Endodermal cell (in vitro differentiated cells): ENCODE results near the gene PECR. TPM values are rescaled to one million over a fixed set of nuclear protein-coding genes. Genes with fewer than 3 reads are reported as not detected.
A peak's percentile ranks its signal among the peaks of the same experiment; 100 is the strongest.

Experiments used
- DNase-seq: peaks from one replicate; pipeline ENCODE4 v3.0.0-alpha.2; 2017
- H3K27ac ChIP-seq: 2 replicates; pipeline ENCODE4 v1.5.1; 2013; ENCODE audit warnings: mild to moderate bottlenecking, low read depth, low read length, moderate library complexity
- H3K27me3 ChIP-seq: 2 replicates; pipeline ENCODE4 v1.6.1; 2013; ENCODE audit warnings: mild to moderate bottlenecking, low read length, moderate library complexity; ENCODE audit not compliant: insufficient read depth, control insufficient read depth, poor library complexity, severe bottlenecking
- H3K36me3 ChIP-seq: 2 replicates; pipeline ENCODE4 v1.7.0; 2013; ENCODE audit warnings: mild to moderate bottlenecking, low read length, moderate library complexity; ENCODE audit not compliant: control insufficient read depth, insufficient read depth
- H3K4me1 ChIP-seq: one replicate; pipeline ENCODE4 v1.7.0; 2013; ENCODE audit warnings: low read length; ENCODE audit not compliant: control insufficient read depth, insufficient read depth
- H3K4me3 ChIP-seq: 2 replicates; pipeline ENCODE4 v1.5.1; 2013; ENCODE audit warnings: mild to moderate bottlenecking, low read length, moderate library complexity
- H3K9ac ChIP-seq: 2 replicates; pipeline ENCODE4 v1.6.1; 2013; ENCODE audit warnings: mild to moderate bottlenecking, low read length, moderate library complexity; ENCODE audit not compliant: poor library complexity, severe bottlenecking; ENCODE audit errors: extremely low read depth
- H3K9me3 ChIP-seq: 2 replicates; pipeline ENCODE4 v1.6.1; 2013; ENCODE audit warnings: mild to moderate bottlenecking, low read length, moderate library complexity; ENCODE audit not compliant: control insufficient read depth
- H3K27ac Mint-ChIP-seq: 2 replicates; pipeline ENCODE4 v1.8.0; 2020; ENCODE audit warnings: mixed read lengths
- H3K27me3 Mint-ChIP-seq: 2 replicates; pipeline ENCODE4 v1.8.0; 2021; ENCODE audit warnings: mild to moderate bottlenecking, mixed read lengths; ENCODE audit not compliant: insufficient read depth
- H3K36me3 Mint-ChIP-seq: 2 replicates; pipeline ENCODE4 v1.8.0; 2020; ENCODE audit warnings: low read depth, mixed read lengths
- H3K4me1 Mint-ChIP-seq: 2 replicates; pipeline ENCODE4 v1.8.0; 2020; ENCODE audit warnings: mixed read lengths
- H3K4me3 Mint-ChIP-seq: 2 replicates; pipeline ENCODE4 v1.8.0; 2020; ENCODE audit warnings: mild to moderate bottlenecking, moderate library complexity, mixed read lengths
- H3K9me3 Mint-ChIP-seq: 2 replicates; pipeline ENCODE4 v1.8.0; 2020; ENCODE audit warnings: mild to moderate bottlenecking, mixed read lengths
- WGBS, 2 experiments: methylation state at CpG; one replicate each; pipeline versions ENCODE4 v1.1.5 to v1.1.7; 2013; ENCODE audit warnings: missing lambda C conversion rate in 2 of 2, mixed read lengths in 1 of 2; ENCODE audit not compliant: insufficient coverage in 1 of 2, insufficient read length in 1 of 2; 5-methylcytosine and 5-hydroxymethylcytosine counted together
- total RNA-seq, 2 donors: library from RNA; stranded (reverse); fragmentation: NEBNext Ultra II Directional in 1 of 2; extraction: Animal tissue kit (Norgen Biotek cat#: 25700) in 1 of 2; gene quantifications; 2 replicates in 1 of 2; 3 replicates in 1 of 2; pipeline ENCODE4 v1.2.1, GENCODE V29; 2021
- TF ChIP-seq, protein P1 (sequence below): fragments of 200-600 bp; sonication (generic); conservative IDR thresholded peaks from 2 replicates; pipeline ENCODE4 v1.5.0; 2021; ENCODE audit warnings: antibody characterized with exemption, mild to moderate bottlenecking

The PECR gene
- total RNA-seq, 2 donors from 2014 or later = 12.5 to 17.0 TPM

DNA sequence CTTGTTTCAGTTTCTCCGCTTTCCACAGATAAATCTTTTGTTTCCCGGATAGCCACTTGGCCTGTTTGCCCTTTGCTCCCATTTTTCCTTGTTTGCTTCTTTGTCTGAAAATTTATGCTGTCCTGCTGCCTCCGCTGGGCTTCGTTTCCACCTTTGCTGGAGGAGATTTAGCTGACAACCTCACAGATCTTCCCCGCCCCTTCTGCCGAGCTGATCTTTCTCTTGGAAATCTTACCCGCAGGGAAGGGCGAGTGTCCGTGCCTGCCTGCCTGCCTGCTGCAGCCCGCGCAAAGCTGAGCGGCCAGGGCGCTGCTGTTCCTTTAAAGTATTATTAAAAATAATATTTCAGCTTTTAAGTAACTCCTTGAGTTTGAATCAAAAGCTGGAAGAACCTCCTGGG is 26.2 kb upstream of the PECR start:
- H3K9ac ChIP-seq = no peak overlapping the region
- TF ChIP-seq, protein P1, sequence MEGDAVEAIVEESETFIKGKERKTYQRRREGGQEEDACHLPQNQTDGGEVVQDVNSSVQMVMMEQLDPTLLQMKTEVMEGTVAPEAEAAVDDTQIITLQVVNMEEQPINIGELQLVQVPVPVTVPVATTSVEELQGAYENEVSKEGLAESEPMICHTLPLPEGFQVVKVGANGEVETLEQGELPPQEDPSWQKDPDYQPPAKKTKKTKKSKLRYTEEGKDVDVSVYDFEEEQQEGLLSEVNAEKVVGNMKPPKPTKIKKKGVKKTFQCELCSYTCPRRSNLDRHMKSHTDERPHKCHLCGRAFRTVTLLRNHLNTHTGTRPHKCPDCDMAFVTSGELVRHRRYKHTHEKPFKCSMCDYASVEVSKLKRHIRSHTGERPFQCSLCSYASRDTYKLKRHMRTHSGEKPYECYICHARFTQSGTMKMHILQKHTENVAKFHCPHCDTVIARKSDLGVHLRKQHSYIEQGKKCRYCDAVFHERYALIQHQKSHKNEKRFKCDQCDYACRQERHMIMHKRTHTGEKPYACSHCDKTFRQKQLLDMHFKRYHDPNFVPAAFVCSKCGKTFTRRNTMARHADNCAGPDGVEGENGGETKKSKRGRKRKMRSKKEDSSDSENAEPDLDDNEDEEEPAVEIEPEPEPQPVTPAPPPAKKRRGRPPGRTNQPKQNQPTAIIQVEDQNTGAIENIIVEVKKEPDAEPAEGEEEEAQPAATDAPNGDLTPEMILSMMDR = no peak

DNA sequence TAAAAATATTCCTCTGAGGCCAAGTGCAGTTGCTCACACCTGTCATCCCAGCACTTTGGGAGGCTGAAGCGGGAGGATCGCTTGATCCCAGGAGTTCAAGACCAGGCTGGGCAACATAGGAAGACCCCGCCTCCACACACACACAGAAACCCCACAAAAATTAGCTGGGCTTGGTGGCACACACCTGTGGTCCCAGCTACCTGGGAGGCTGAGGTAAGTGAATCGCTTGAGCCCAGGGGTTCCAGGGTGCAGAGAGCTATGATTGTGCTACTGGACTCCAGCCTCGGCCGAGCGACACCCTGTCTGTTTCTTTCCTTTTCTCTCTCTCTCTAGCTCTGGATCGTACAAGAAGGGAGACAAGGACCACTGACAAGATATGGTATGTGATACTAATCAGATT is 25.7 kb upstream of the PECR start:
- peaks cover 19% of the 10 kb centered on the region for H3K36me3 ChIP-seq
- H3K4me3 Mint-ChIP-seq = peak overlapping the region; percentile 99

More for the DNA sequence above, 26.2 kb upstream of the PECR start:
- peaks cover 8% of the 10 kb centered on the region for H3K4me1 ChIP-seq
- peak overlapping the region; percentile 89 for H3K4me3 ChIP-seq
- no peaks in the 10 kb centered on the region for H3K9me3 Mint-ChIP-seq
- H3K27me3 Mint-ChIP-seq = no peaks in the 10 kb centered on the region
- no peaks in the 10 kb centered on the region for H3K9me3 ChIP-seq
- peaks cover 24% of the 10 kb centered on the region for H3K36me3 ChIP-seq
- H3K27me3 ChIP-seq = no peaks in the 10 kb centered on the region
- peaks cover 34% of the 10 kb centered on the region for H3K4me1 Mint-ChIP-seq
- peak overlapping the region; percentile 99 for H3K4me3 Mint-ChIP-seq
- WGBS, 2 experiments = 34 to 54% methylated on average over 4 to 13 of the region's 13 CpGs
- peak; percentile 86 for DNase-seq
- peak overlapping the region; percentile 75 for H3K27ac ChIP-seq
- peak overlapping the region; percentile 67 for H3K27ac Mint-ChIP-seq
- H3K36me3 Mint-ChIP-seq = peaks cover 25% of the 10 kb centered on the region

DNA sequence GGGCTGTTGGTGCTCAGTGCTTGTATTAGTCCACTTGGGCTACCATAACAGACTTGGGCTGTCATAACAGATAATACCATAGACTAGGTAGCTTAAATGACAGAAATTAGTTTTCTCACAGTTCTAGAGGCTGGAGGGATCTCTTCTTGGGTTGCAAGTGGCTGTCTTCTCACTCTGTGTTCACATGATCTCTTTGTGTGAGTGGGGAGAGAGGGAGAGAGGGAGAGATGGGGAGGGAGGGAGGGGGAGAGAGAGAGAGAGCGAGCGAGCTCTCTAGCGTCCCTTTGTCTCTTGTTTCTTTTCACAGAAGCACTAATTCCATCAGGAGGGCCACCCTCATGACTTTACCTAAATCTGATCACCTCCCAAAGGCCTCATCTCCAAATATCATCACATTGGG is 23.1 kb upstream of the PECR start:
- no peaks in the 10 kb centered on the region for H3K9me3 ChIP-seq
- no peaks in the 10 kb centered on the region for H3K9me3 Mint-ChIP-seq
- H3K27ac ChIP-seq = no peak overlapping the region
- TF ChIP-seq, protein P1 = no peak
- 70% methylated on average over 2 of the region's 3 CpGs; no CpG with 5 or more reads in 1 of the 2 experiments for WGBS, 2 experiments
- no peaks in the 10 kb centered on the region for H3K27me3 ChIP-seq
- no peaks in the 10 kb centered on the region for H3K36me3 ChIP-seq
- H3K27ac Mint-ChIP-seq = no peak overlapping the region
- peaks cover 11% of the 10 kb centered on the region for H3K4me1 Mint-ChIP-seq
- no peak overlapping the region for H3K4me3 ChIP-seq
- H3K4me1 ChIP-seq = no peaks in the 10 kb centered on the region
- H3K27me3 Mint-ChIP-seq = no peaks in the 10 kb centered on the region
- no peaks in the 10 kb centered on the region for H3K36me3 Mint-ChIP-seq
- no peak for DNase-seq
- H3K4me3 Mint-ChIP-seq = no peak overlapping the region
- H3K9ac ChIP-seq = no peak overlapping the region

More for the DNA sequence above, 25.7 kb upstream of the PECR start:
- Histone ChIP-seq H3K4me1 (peaks cover 4% of the 10 kb centered on the region), H3K9me3 (no peaks in the 10 kb centered on the region), H3K4me3 (peak overlapping the region; percentile 47), H3K27ac (peak overlapping the region; percentile 75), H3K27me3 (no peaks in the 10 kb centered on the region), H3K9ac (no peak overlapping the region)
- DNase-seq = no peak
- TF ChIP-seq, protein P1 = no peak
- 92% methylated on average over 8 of the region's 8 CpGs; no CpG with 5 or more reads in 1 of the 2 experiments for WGBS, 2 experiments
- peak overlapping the region; percentile 67 for H3K27ac Mint-ChIP-seq
- H3K27me3 Mint-ChIP-seq = no peaks in the 10 kb centered on the region
- no peaks in the 10 kb centered on the region for H3K9me3 Mint-ChIP-seq
- H3K4me1 Mint-ChIP-seq = peaks cover 31% of the 10 kb centered on the region
- H3K36me3 Mint-ChIP-seq = peaks cover 21% of the 10 kb centered on the region
